ENCODE results near the gene STPG2. TPM values are rescaled to one million over a fixed set of nuclear protein-coding genes. Genes with fewer than 3 reads are reported as not detected.

The STPG2 gene
- total and polyA plus RNA-seq, 2 of the 4 experiments (the other 2 are of a cell fraction) = not detected

- no peak overlapping the region for H3K4me3 ChIP-seq (ENCODE audit: insufficient read depth, low read depth, low read length)
- no peak overlapping the region for H4K8ac ChIP-seq (ENCODE audit: low read depth in 2 of 2, low read length in 2 of 2)
- H4K5ac ChIP-seq (ENCODE audit: low read depth, low read length) = no peak overlapping the region
- H2AK5ac ChIP-seq (ENCODE audit: low read depth, low read length) = no peak overlapping the region
- H3K23ac ChIP-seq (ENCODE audit: low read depth, low read length) = no peak overlapping the region
- no peak overlapping the region for H3K14ac ChIP-seq (replicated peaks; ENCODE audit: low read depth, low read length)
- no peaks in the 10 kb centered on the region for H3K79me1 ChIP-seq (ENCODE audit: low read depth in 1 of 2, low read length in 2 of 2)
- no CpG with 5 or more reads among the region's 2 CpGs for WGBS, 2 experiments (ENCODE audit: extremely low coverage in 2 of 2, insufficient read length in 1 of 2)
- ATAC-seq (ENCODE audit: low read depth) (no peak), DNase-seq (no peak)
- no peaks in the 10 kb centered on the region for H3K9me1 ChIP-seq (ENCODE audit: insufficient read depth, low read length)
- H2BK5ac ChIP-seq (ENCODE audit: low read depth, low read length, poor library complexity, severe bottlenecking) = no peak overlapping the region
- no peaks in the 10 kb centered on the region for H3K36me3 ChIP-seq (ENCODE audit: control insufficient read depth, insufficient read depth, low read length)
- dilution Hi-C loops (cut with HindIII; ENCODE audit: low sequenced_read_pairs, unreplicated experiment) = no loop called here
- H3K27ac ChIP-seq (ENCODE audit: insufficient read depth, low read length) = no peak overlapping the region
- BruUV-seq (replicated peaks) = no TSS peak
- H2AFZ ChIP-seq (replicated peaks; ENCODE audit: low read length, poor library complexity) = no peak overlapping the region
- H2BK120ac ChIP-seq (ENCODE audit: low read depth, low read length) = no peak overlapping the region
- no peak overlapping the region for H2BK15ac ChIP-seq (ENCODE audit: low read depth, low read length)
- no peak overlapping the region for H3K18ac ChIP-seq (ENCODE audit: low read depth, low read length)
- no peak overlapping the region for H3K56ac ChIP-seq (ENCODE audit: extremely low read depth, insufficient read depth, low read length)
- H2BK20ac ChIP-seq (ENCODE audit: low read depth, low read length) = no peak overlapping the region
- no peaks in the 10 kb centered on the region for H3K9me3 ChIP-seq (ENCODE audit: control insufficient read depth, insufficient read depth, low read length)
- CTCF ChIA-PET = no interaction called here
- H4K91ac ChIP-seq (ENCODE audit: insufficient read depth, low read depth, low read length) = no peak overlapping the region
- POLR2A ChIA-PET (ENCODE audit: unreplicated experiment) = no interaction called here
- no peaks in the 10 kb centered on the region for H3K4me1 ChIP-seq (ENCODE audit: control insufficient read depth, insufficient read depth, low read length)
- no peak overlapping the region for H2AK9ac ChIP-seq (replicated peaks; ENCODE audit: low read depth, low read length, poor library complexity)
- no peaks in the 10 kb centered on the region; the same call in none of the 2 replicates for H3K27me3 ChIP-seq (ENCODE audit: control insufficient read depth, insufficient read depth, low read length)
- H3K9ac ChIP-seq (ENCODE audit: low read depth, low read length) = no peak overlapping the region
- intact Hi-C loops (cut with micrococcal nuclease) = no loop called here
- in situ Hi-C loops (cut with MboI; ENCODE audit: low sequenced_read_pairs) = no loop called here
- TF ChIP-seq MAFK (IDR thresholded peaks at IDR 0.05; ENCODE audit: low read depth, low read length) = no peak
- TF ChIP-seq USF2 (IDR thresholded peaks at IDR 0.05; ENCODE audit: low read depth, low read length) = no peak
- no peak for TF ChIP-seq CEBPB (IDR thresholded peaks at IDR 0.05; ENCODE audit: low read depth, low read length)
- TF ChIP-seq CTCF (conservative IDR thresholded peaks at IDR 0.05; ENCODE audit: low read depth, low read length) = no peak
- no peak for TF ChIP-seq NFE2L2 (IDR thresholded peaks at IDR 0.05; ENCODE audit: low read depth, low read length)
- H4K20me1 ChIP-seq (ENCODE audit: insufficient read depth, low read length) = no peaks in the 10 kb centered on the region
- H3K4me2 ChIP-seq (ENCODE audit: low read depth, low read length) = no peak overlapping the region
- no peak overlapping the region for H3K4ac ChIP-seq (ENCODE audit: low read depth, low read length)
These were observed 32.3 kb downstream of the STPG2 start for GRCh38 chr4:98110929-98111328.
